Left lung (tissue), 10 donors: ENCODE measurements around the gene MTG1. TPM values are rescaled to one million over a fixed set of nuclear protein-coding genes. Genes with fewer than 3 reads are reported as not detected.
"Not testable (repeated sequence)": the region's sequence is repeated elsewhere in the genome, so short reads cannot be mapped to it uniquely, and the experiment has no call there.

Experiments
- ATAC-seq: fragments of 200-7000 bp; cut with Tn5 transposase; one replicate; pipeline ENCODE4 v1.9.1; 2020; ENCODE audit warnings: moderate library complexity
- DNase-seq, 4 donors: peaks; one replicate each; pipeline ENCODE4 v3.0.0-alpha.2; 2013 to 2020
- H3K27ac ChIP-seq, 2 donors: fragments of 200-600 bp; sonication (generic) in 1 of 2; one replicate each; pipeline versions ENCODE4 v1.5.0 to v1.8.0; 2020 to 2021
- H3K27me3 ChIP-seq, 2 donors: fragments of 200-600 bp; sonication (generic) in 1 of 2; one replicate each; pipeline versions ENCODE4 v1.5.0 to v1.8.0; 2020 to 2021
- H3K36me3 ChIP-seq, 2 donors: fragments of 200-600 bp; sonication (generic) in 1 of 2; one replicate each; pipeline versions ENCODE4 v1.5.0 to v1.8.0; 2020 to 2021
- H3K4me1 ChIP-seq, 2 donors: fragments of 200-600 bp; one replicate each; pipeline ENCODE4 v1.8.0; 2021
- H3K4me3 ChIP-seq, 2 donors: fragments of 200-600 bp; sonication (generic) in 1 of 2; one replicate each; pipeline versions ENCODE4 v1.5.0 to v1.8.0; 2020 to 2021; ENCODE audit warnings: mild to moderate bottlenecking in 1 of 2
- H3K9me3 ChIP-seq, 2 donors: fragments of 200-600 bp; sonication (generic) in 1 of 2; one replicate each; pipeline versions ENCODE4 v1.5.0 to v1.8.0; 2020 to 2021
- CTCF ChIP-seq, 2 donors: fragments of 200-600 bp; sonication (generic) in 1 of 2; IDR thresholded peaks; one replicate each; pipeline versions ENCODE4 v1.5.0 to v1.8.0; 2021; ENCODE audit warnings: antibody characterized with exemption in 2 of 2
- intact Hi-C, 2 donors: fragments of 100-400 bp; cut with DNase I; formaldehyde crosslinking; loops; one replicate each; pipeline versions ENCODE4 v1.11.2 to v1.14.2; 2022
- polyA plus RNA-seq, 6 donors: library from polyadenylated mRNA; unstranded; fragments of 120-200 nt; gene quantifications; one replicate each; pipeline ENCODE4 v1.2.1, GENCODE V29; 2013; ENCODE audit not compliant: insufficient read length in 6 of 6
- total RNA-seq, 2 donors: library from RNA; stranded (reverse); fragmentation: NEBNext Ultra II Directional; extraction: Animal tissue kit (Norgen Biotek cat#: 25700); gene quantifications; one replicate each; pipeline ENCODE4 v1.2.1, GENCODE V29; 2021
- donor health status: DM: no; HTN: yes; CAD: no.
- donor health status: DM: no; HTN: no; CAD: no.

Gene MTG1
- total and polyA plus RNA-seq, 8 donors = 31.5 to 75.1 (median 60.3) TPM

GRCh38 chr10:133421336-133422222 is 27.6 kb downstream of the MTG1 start:
- intact Hi-C loops = no loop called here
- Histone ChIP-seq H3K36me3 (peaks cover 0 to 36% of the 10 kb centered on the region in 2 donors), H3K4me1 (peaks cover 0 to 7% of the 10 kb centered on the region in 2 donors), H3K27ac (no peak overlapping the region), H3K4me3 (no peak overlapping the region), H3K27me3 (peaks cover 0 to 35% of the 10 kb centered on the region in 2 donors), H3K9me3 (no peaks in the 10 kb centered on the region)
- ATAC-seq = no peak
- TF ChIP-seq CTCF (IDR thresholded peaks at IDR 0.05) = no peak
- DNase-seq = no peak

GRCh38 chr10:133422223-133422806 is 28.4 kb downstream of the MTG1 start:
- Histone ChIP-seq H3K27me3 (peaks cover 0 to 35% of the 10 kb centered on the region in 2 donors), H3K36me3 (peaks cover 0 to 36% of the 10 kb centered on the region in 2 donors), H3K4me3 (no peak overlapping the region), H3K4me1 (peaks cover 0 to 7% of the 10 kb centered on the region in 2 donors), H3K27ac (no peak overlapping the region), H3K9me3 (no peaks in the 10 kb centered on the region)
- no peak for TF ChIP-seq CTCF (IDR thresholded peaks at IDR 0.05)
- intact Hi-C loops = no loop called here
- DNase-seq = no peak
- no peak for ATAC-seq

- TF ChIP-seq CTCF (IDR thresholded peaks at IDR 0.05) = no peak
- DNase-seq (peak in 2 of 4 donors; percentile 7 to 61), ATAC-seq (peak; percentile 25)
- intact Hi-C loops = no loop called here
- Histone ChIP-seq H3K36me3 (peaks cover 0 to 32% of the 10 kb centered on the region in 2 donors), H3K4me3 (no peak overlapping the region), H3K4me1 (peaks cover 0 to 7% of the 10 kb centered on the region in 2 donors), H3K9me3 (no peaks in the 10 kb centered on the region), H3K27me3 (peaks cover 0 to 35% of the 10 kb centered on the region in 2 donors), H3K27ac (no peak overlapping the region)
These were observed 29.1 kb downstream of the MTG1 start for GRCh38 chr10:133422807-133423771.

- intact Hi-C loops, DNase-seq, H3K27ac ChIP-seq, H3K9me3 ChIP-seq, H3K4me1 ChIP-seq, H3K4me3 ChIP-seq: not testable (repeated sequence)
- Histone ChIP-seq H3K36me3 (peaks cover 0 to 22% of the 10 kb centered on the region in 2 donors), H3K27me3 (peaks cover 0 to 35% of the 10 kb centered on the region in 2 donors)
- ATAC-seq = peak; percentile 27
These were observed 30.1 kb downstream of the MTG1 start for GRCh38 chr10:133424102-133424501.

GRCh38 chr10:133424601-133425000 is 30.6 kb downstream of the MTG1 start, which contains the start of gene SPRN:
SPRN (minus strand) TSS chr10:133424625; CDS start chr10:133423681, 944 bp downstream.
- Histone ChIP-seq H3K36me3 (peaks cover 0 to 17% of the 10 kb centered on the region in 2 donors), H3K27me3 (peaks cover 0 to 35% of the 10 kb centered on the region in 2 donors)
- H3K9me3 ChIP-seq, intact Hi-C loops, ATAC-seq, H3K27ac ChIP-seq, H3K4me3 ChIP-seq, H3K4me1 ChIP-seq, DNase-seq: not testable (repeated sequence)

GRCh38 chr10:133429571-133429970 is 35.6 kb downstream of the MTG1 start:
- H3K27ac ChIP-seq, intact Hi-C loops, H3K4me3 ChIP-seq, H3K36me3 ChIP-seq, H3K9me3 ChIP-seq, ATAC-seq, H3K4me1 ChIP-seq, DNase-seq, H3K27me3 ChIP-seq: not testable (repeated sequence)

GRCh38 chr10:133431888-133432613 is 38.1 kb downstream of the MTG1 start:
- H3K27me3 ChIP-seq, DNase-seq, H3K36me3 ChIP-seq, ATAC-seq, intact Hi-C loops, H3K4me1 ChIP-seq, H3K4me3 ChIP-seq, H3K27ac ChIP-seq, H3K9me3 ChIP-seq: not testable (repeated sequence)

GRCh38 chr10:133432789-133433188 is 38.8 kb downstream of the MTG1 start:
- DNase-seq, intact Hi-C loops, H3K36me3 ChIP-seq, H3K27me3 ChIP-seq, H3K27ac ChIP-seq, ATAC-seq, H3K4me3 ChIP-seq, H3K4me1 ChIP-seq, H3K9me3 ChIP-seq: not testable (repeated sequence)
